ENCODE measurements around the gene ERBB4. TPM values are rescaled to one million over a fixed set of nuclear protein-coding genes. Genes with fewer than 3 reads are reported as not detected.

Gene ERBB4
- total RNA-seq, 4 donors from 2014 or later: 0.04 to 0.57 (median 0.35) TPM; not detected in 1

DNA sequence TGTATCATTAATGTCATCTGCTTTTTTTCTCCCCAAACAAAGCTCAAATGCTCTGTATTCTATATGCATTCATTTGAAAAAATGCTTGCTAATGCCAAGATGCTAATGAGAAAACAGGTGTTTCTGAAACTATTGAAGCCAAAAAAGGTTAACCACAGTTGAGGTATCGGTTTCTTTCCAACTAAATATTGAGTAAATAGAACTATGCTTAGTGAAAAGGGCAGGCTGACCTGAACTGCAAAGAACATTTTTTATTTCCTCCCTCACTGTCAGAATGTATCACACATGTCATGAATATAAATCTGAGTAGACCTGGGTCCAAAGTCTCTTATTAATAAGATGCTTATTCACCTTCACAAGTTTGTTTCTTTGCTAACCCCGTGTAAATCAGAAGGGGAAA, 1115.6 kb downstream of the ERBB4 start:
- WGBS, 2 donors: 35 to 41% methylated on average over 2 of the region's 2 CpGs
- no peaks in the 10 kb centered on the region for H3K4me1 ChIP-seq
- no peak for DNase-seq
- no peaks in the 10 kb centered on the region for H3K9me3 ChIP-seq
- no peaks in the 10 kb centered on the region for H3K36me3 ChIP-seq
- no peak overlapping the region for H3K4me3 ChIP-seq
- TF ChIP-seq CTCF (IDR thresholded peaks at IDR 0.05) (no peak), POLR2A (IDR thresholded peaks at IDR 0.05) (no peak)
- intact Hi-C loops (cut with DNase I): no loop called here
- no peak overlapping the region for H3K27ac ChIP-seq
- no peaks in the 10 kb centered on the region for H3K27me3 ChIP-seq

DNA sequence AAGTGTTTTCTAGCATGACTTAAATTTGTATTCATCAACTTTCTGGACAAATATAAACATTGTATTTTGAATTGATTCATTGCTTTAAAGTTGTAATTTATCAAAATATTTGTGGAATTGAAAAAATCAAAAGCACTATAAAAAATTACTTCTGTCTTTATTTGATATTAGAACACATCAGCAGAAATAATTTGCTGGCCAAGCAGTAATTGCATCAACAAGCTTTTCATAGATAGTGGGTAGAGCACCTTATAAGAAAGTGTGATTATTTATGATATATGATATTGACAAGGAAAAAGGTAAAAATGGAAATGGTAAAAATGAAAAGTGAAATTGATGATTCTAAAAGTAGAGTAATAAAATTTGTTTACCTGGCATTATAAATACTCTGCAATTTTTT, 1121.1 kb downstream of the ERBB4 start:
- Histone ChIP-seq H3K4me1 (no peaks in the 10 kb centered on the region), H3K27ac (no peak overlapping the region), H3K9me3 (no peaks in the 10 kb centered on the region), H3K27me3 (no peaks in the 10 kb centered on the region), H3K4me3 (no peak overlapping the region), H3K36me3 (no peaks in the 10 kb centered on the region)
- TF ChIP-seq CTCF (IDR thresholded peaks at IDR 0.05) (no peak), POLR2A (IDR thresholded peaks at IDR 0.05) (no peak)
- intact Hi-C loops (cut with DNase I): no loop called here
- no peak for DNase-seq

DNA sequence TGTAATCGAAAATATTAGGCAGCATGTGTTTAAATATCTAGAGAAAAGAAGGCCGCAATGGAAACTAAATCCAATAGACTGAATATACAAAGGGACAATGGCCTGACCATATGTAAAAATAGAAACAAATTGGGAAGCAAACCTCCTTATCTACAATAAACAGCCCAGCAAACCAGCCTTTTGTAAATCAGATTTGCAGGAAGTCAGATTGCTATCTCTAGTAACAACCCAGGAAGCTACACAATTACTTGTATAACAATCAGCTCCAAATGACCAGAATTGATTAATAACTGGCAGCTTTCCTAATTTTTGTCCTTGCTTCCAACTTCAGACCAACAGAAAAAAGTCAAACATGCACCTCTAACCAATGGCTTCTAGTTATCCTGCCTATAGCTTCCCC, 1122.2 kb downstream of the ERBB4 start:
- Histone ChIP-seq H3K4me1 (no peaks in the 10 kb centered on the region), H3K36me3 (no peaks in the 10 kb centered on the region), H3K27ac (no peak overlapping the region), H3K9me3 (no peaks in the 10 kb centered on the region), H3K4me3 (no peak overlapping the region), H3K27me3 (no peaks in the 10 kb centered on the region)
- 79 to 81% methylated on average over 2 of the region's 2 CpGs for WGBS, 2 donors
- DNase-seq: no peak
- TF ChIP-seq CTCF (IDR thresholded peaks at IDR 0.05) (no peak), POLR2A (IDR thresholded peaks at IDR 0.05) (no peak)
- intact Hi-C loops (cut with DNase I): no loop called here

- WGBS, 2 donors: 73 to 76% methylated on average over 5 to 6 of the region's 7 CpGs
- Histone ChIP-seq H3K9me3 (no peaks in the 10 kb centered on the region), H3K27ac (no peak overlapping the region), H3K4me3 (no peak overlapping the region), H3K4me1 (no peaks in the 10 kb centered on the region), H3K36me3 (no peaks in the 10 kb centered on the region), H3K27me3 (no peaks in the 10 kb centered on the region)
- TF ChIP-seq POLR2A (IDR thresholded peaks at IDR 0.05): no peak
- TF ChIP-seq CTCF (IDR thresholded peaks at IDR 0.05): no peak
- intact Hi-C loops (cut with DNase I): no loop called here
- no peak for DNase-seq
These were observed 1124.9 kb downstream of the ERBB4 start for GRCh38 chr2:211413746-211414145.

DNA sequence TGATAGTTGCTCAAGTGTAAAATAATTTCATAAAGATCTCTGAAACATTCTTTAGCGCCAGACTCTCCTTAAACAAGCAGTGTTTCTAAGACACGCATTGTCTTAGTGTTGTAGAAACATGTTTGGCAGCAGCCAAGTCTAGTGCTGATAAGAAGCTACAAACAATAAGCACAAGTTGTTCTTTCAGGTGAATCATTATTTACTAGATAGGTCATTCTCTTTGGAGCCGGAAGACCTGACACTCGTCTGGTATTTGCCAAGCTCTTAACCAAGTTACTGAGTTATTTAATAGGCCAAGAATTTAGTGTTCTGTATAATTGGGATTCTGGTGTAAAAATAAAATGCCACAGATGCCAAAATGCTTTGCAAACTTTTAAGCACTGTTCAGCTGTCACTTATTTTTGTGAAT, 1130.1 kb downstream of the ERBB4 start:
- intact Hi-C loops (cut with DNase I): no loop called here
- H3K9me3 ChIP-seq: no peaks in the 10 kb centered on the region
- H3K4me3 ChIP-seq: no peak overlapping the region
- WGBS, 2 donors: 28 to 32% methylated on average over 4 of the region's 4 CpGs
- no peaks in the 10 kb centered on the region for H3K36me3 ChIP-seq
- TF ChIP-seq POLR2A (IDR thresholded peaks at IDR 0.05) (no peak), CTCF (IDR thresholded peaks at IDR 0.05) (no peak)
- H3K4me1 ChIP-seq: no peaks in the 10 kb centered on the region
- no peak overlapping the region for H3K27ac ChIP-seq
- DNase-seq: no peak
- no peaks in the 10 kb centered on the region for H3K27me3 ChIP-seq

Measured in esophagus squamous epithelium (tissue), 5 donors.